Measurements from ENCODE around the gene B4GALT2. TPM values are rescaled to one million over a fixed set of nuclear protein-coding genes. Genes with fewer than 3 reads are reported as not detected.

B4GALT2 gene
- total and polyA plus RNA-seq, 10 of the 15 experiments (the other 5 are each of a cell fraction or from before 2014, with no cell fraction given) = 0.98 to 61.0 (median 23.4) TPM

DNA sequence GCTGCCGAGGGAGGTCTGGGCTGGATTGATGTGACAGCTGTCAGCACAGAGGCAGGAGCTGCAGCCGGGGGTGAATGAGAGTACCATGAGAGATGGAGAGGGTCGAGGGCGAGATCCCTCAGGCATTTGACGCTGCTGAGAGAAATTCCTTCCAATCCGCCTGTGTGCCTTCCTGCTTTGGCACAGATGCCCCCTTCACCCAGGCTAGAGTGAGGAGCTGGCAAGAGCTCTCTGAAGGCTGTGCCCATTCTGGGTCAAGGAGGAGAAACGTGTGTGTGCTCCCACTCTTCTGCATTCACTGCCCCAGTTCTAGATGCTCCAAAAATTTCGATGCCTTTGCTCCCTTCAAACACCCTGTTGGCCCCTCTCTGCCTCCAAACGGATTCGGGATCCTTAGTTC is 40.6 kb upstream of the B4GALT2 start (continued):
- TF ChIP-seq, protein P1, sequence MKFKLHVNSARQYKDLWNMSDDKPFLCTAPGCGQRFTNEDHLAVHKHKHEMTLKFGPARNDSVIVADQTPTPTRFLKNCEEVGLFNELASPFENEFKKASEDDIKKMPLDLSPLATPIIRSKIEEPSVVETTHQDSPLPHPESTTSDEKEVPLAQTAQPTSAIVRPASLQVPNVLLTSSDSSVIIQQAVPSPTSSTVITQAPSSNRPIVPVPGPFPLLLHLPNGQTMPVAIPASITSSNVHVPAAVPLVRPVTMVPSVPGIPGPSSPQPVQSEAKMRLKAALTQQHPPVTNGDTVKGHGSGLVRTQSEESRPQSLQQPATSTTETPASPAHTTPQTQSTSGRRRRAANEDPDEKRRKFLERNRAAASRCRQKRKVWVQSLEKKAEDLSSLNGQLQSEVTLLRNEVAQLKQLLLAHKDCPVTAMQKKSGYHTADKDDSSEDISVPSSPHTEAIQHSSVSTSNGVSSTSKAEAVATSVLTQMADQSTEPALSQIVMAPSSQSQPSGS (IDR thresholded peaks at IDR 0.05; ENCODE audit: low read length) = no peak
- TF ChIP-seq TARDBP (IDR thresholded peaks at IDR 0.05; ENCODE audit: borderline replicate concordance) = no peak
- TF ChIP-seq ZNF24 (IDR thresholded peaks at IDR 0.05) = no peak

DNA sequence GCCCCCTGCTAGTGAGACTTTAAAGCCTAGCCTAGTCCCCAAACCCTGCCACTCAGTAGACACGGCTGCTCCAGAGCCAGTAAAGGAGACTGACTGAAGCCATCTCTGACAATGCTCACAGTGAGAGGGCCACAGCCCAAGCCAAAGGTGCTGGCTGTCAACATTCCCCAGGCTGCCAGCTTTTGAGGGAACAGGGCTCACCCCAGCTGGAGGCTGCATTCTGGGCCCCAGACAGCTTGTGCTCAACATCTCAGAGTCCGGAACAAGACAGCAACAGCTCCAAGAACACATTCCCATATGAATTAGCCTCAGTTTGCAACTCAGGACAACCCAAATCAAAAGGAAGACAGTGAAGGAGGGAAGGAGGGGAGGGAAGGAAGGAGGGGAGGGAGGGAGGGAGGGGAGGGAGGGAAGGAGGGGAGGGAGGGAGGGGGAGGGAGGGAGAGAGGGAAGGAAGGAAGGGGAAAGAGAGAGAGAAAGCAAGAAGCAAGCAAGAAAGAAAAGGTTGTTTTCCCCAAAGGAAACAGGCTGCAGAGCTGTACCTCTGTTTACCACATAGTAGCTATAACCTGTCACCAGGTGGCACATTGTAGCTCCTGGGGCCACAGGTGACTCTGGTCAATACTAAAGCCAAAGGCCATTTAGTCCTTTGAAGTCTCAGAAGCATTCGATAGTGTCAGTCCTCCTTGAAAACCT is 40.0 kb upstream of the B4GALT2 start:
- ChIA-PET SMC1A (ENCODE audit: uncharacterized antibody, unreplicated experiment) (interaction anchor here (0.5 to 8.7 kb wide), 2 partner anchors 62 to 172 kb away, joined by 3 to 481 read pairs; no protein-coding TSS in a partner anchor), RAD21 (ENCODE audit: unreplicated experiment) (interaction anchor here (13.3 kb wide), 1 partner anchor 172 kb away, joined by 587 read pairs; no protein-coding TSS in a partner anchor), POLR2A (no interaction called here), CTCF (interaction anchor here (1.0 to 19.3 kb wide), 6 partner anchors 9 to 188 kb away, joined by 3 to 1117 read pairs (median 4); no protein-coding TSS in a partner anchor)
- no peak for FAIRE-seq
- no peaks in the 10 kb centered on the region for H4K20me1 ChIP-seq (ENCODE audit: control insufficient read depth, insufficient read depth)
- H3K4me2 ChIP-seq (ENCODE audit: control insufficient read depth, insufficient read depth) = no peak overlapping the region
- H3K79me2 ChIP-seq (ENCODE audit: control insufficient read depth, insufficient read depth, low read length) = no peaks in the 10 kb centered on the region
- H3K4me3 ChIP-seq = no peak overlapping the region
- intact Hi-C loops (cut with micrococcal nuclease; ENCODE audit: unreplicated experiment) (no loop called here), in situ Hi-C loops (cut with MboI) (loop anchor here (5.0 kb wide), 1 partner anchor 412 kb away; no protein-coding TSS in a partner anchor)
- no peak overlapping the region for H2AFZ ChIP-seq (ENCODE audit: control insufficient read depth, low read depth, low read length)
- WGBS (ENCODE audit: insufficient coverage, insufficient replicate concordance, low lambda C conversion rate, missing lambda C conversion rate) = 100% methylated on average over 3 of the region's 3 CpGs
- no peak overlapping the region for H3K9ac ChIP-seq (ENCODE audit: control insufficient read depth, insufficient read depth, low read length)
- H3K36me3 ChIP-seq (ENCODE audit: control insufficient read depth in 2 of 2, insufficient read depth in 2 of 2, low read length in 1 of 2) = no peaks in the 10 kb centered on the region
- H3K4me1 ChIP-seq (ENCODE audit: control insufficient read depth, insufficient read depth, low read length) = peaks cover 3% of the 10 kb centered on the region
- no peak for DNase-seq (ENCODE audit: low read depth, low spot score)
- no TSS peak for BruUV-seq (replicated peaks)
- no peaks in the 10 kb centered on the region for H3K27me3 ChIP-seq (replicated peaks in 1 of 2; ENCODE audit: control insufficient read depth in 2 of 2, insufficient read depth in 2 of 2, low read length in 1 of 2)
- ATAC-seq = no peak
- H3K27ac ChIP-seq (ENCODE audit: control insufficient read depth, insufficient read depth) = no peak overlapping the region
- no peaks in the 10 kb centered on the region for H3K9me3 ChIP-seq (replicated peaks; ENCODE audit: control insufficient read depth, insufficient read depth, low read length)
- TF ChIP-seq, protein P2, sequence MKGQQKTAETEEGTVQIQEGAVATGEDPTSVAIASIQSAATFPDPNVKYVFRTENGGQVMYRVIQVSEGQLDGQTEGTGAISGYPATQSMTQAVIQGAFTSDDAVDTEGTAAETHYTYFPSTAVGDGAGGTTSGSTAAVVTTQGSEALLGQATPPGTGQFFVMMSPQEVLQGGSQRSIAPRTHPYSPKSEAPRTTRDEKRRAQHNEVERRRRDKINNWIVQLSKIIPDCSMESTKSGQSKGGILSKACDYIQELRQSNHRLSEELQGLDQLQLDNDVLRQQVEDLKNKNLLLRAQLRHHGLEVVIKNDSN (IDR thresholded peaks at IDR 0.05; ENCODE audit: borderline replicate concordance, extremely low read length, insufficient read depth, low read depth, low read length) = no peak
- TF ChIP-seq SUPT20H (IDR thresholded peaks at IDR 0.05; ENCODE audit: borderline replicate concordance, control insufficient read depth, low read depth, low read length) (no peak), SMAD1 (IDR thresholded peaks at IDR 0.05; ENCODE audit: low read depth, partially characterized antibody) (no peak), NBN (IDR thresholded peaks at IDR 0.05) (no peak), KAT2A (conservative IDR thresholded peaks at IDR 0.05; ENCODE audit: control insufficient read depth, low read depth, low read length) (no peak), FOXM1 (IDR thresholded peaks at IDR 0.05; ENCODE audit: low read depth, low read length) (no peak), RFX5 (IDR thresholded peaks at IDR 0.05; ENCODE audit: low read depth, low read length) (no peak)
- TF ChIP-seq, protein P3, sequence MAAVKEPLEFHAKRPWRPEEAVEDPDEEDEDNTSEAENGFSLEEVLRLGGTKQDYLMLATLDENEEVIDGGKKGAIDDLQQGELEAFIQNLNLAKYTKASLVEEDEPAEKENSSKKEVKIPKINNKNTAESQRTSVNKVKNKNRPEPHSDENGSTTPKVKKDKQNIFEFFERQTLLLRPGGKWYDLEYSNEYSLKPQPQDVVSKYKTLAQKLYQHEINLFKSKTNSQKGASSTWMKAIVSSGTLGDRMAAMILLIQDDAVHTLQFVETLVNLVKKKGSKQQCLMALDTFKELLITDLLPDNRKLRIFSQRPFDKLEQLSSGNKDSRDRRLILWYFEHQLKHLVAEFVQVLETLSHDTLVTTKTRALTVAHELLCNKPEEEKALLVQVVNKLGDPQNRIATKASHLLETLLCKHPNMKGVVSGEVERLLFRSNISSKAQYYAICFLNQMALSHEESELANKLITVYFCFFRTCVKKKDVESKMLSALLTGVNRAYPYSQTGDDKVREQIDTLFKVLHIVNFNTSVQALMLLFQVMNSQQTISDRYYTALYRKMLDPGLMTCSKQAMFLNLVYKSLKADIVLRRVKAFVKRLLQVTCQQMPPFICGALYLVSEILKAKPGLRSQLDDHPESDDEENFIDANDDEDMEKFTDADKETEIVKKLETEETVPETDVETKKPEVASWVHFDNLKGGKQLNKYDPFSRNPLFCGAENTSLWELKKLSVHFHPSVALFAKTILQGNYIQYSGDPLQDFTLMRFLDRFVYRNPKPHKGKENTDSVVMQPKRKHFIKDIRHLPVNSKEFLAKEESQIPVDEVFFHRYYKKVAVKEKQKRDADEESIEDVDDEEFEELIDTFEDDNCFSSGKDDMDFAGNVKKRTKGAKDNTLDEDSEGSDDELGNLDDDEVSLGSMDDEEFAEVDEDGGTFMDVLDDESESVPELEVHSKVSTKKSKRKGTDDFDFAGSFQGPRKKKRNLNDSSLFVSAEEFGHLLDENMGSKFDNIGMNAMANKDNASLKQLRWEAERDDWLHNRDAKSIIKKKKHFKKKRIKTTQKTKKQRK (IDR thresholded peaks at IDR 0.05; ENCODE audit: low read depth, low read length) = no peak
- TF ChIP-seq, protein P4, sequence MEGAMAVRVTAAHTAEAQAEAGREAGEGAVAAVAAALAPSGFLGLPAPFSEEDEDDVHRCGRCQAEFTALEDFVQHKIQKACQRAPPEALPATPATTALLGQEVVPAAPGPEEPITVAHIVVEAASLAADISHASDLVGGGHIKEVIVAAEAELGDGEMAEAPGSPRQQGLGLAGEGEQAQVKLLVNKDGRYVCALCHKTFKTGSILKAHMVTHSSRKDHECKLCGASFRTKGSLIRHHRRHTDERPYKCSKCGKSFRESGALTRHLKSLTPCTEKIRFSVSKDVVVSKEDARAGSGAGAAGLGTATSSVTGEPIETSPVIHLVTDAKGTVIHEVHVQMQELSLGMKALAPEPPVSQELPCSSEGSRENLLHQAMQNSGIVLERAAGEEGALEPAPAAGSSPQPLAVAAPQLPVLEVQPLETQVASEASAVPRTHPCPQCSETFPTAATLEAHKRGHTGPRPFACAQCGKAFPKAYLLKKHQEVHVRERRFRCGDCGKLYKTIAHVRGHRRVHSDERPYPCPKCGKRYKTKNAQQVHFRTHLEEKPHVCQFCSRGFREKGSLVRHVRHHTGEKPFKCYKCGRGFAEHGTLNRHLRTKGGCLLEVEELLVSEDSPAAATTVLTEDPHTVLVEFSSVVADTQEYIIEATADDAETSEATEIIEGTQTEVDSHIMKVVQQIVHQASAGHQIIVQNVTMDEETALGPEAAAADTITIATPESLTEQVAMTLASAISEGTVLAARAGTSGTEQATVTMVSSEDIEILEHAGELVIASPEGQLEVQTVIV (IDR thresholded peaks at IDR 0.05; ENCODE audit: borderline replicate concordance, partially characterized antibody) = no peak

All from GM12878 (cell line).